Measurements from ENCODE around the gene TULP4. TPM values are rescaled to one million over a fixed set of nuclear protein-coding genes. Genes with fewer than 3 reads are reported as not detected.

Gene TULP4
- total RNA-seq, 1 experiment from 2014 or later = 64.6 TPM

GRCh38 chr6:158536891-158537798 lies 224.9 kb downstream of the TULP4 start:
- Histone ChIP-seq H3K4ac (ENCODE audit: low read depth, low read length) (no peak overlapping the region), H3K23me2 (ENCODE audit: insufficient read length, low read depth, low read length, poor library complexity, severe bottlenecking) (peaks cover 6% of the 10 kb centered on the region), H3K4me2 (ENCODE audit: insufficient read depth, insufficient read length, low read length) (peak overlapping the region; percentile 69), H4K91ac (ENCODE audit: insufficient read length, low read depth, low read length) (no peak overlapping the region), H3K23ac (ENCODE audit: insufficient read length, low read depth, low read length) (no peak overlapping the region), H2AK5ac (ENCODE audit: insufficient read length, low read length) (no peak overlapping the region), H3K27ac (ENCODE audit: insufficient read length, low read depth, low read length) (no peak overlapping the region), H2BK120ac (ENCODE audit: low read depth, low read length, poor library complexity, severe bottlenecking) (no peak overlapping the region), H2BK15ac (ENCODE audit: low read depth, low read length) (no peak overlapping the region), H2BK5ac (ENCODE audit: insufficient read length, low read length) (no peak overlapping the region), H3K9ac (ENCODE audit: extremely low read depth, insufficient read length, low read length) (peak overlapping the region; percentile 8), H3K14ac (ENCODE audit: insufficient read depth, low read length) (peak overlapping the region; percentile 95), H4K20me1 (ENCODE audit: control insufficient read depth, insufficient read depth, insufficient read length) (no peaks in the 10 kb centered on the region), H3K4me1 (ENCODE audit: insufficient read depth, low read length) (no peaks in the 10 kb centered on the region), H3K9me3 (ENCODE audit: control insufficient read depth, low read depth, low read length) (no peaks in the 10 kb centered on the region), H2BK20ac (ENCODE audit: low read depth, low read length, poor library complexity, severe bottlenecking) (no peak overlapping the region), H3K79me1 (ENCODE audit: insufficient read depth, low read depth, low read length, poor library complexity, severe bottlenecking) (no peaks in the 10 kb centered on the region), H2AFZ (ENCODE audit: low read length) (no peak overlapping the region), H3T11ph (ENCODE audit: low read length) (no peak overlapping the region), H3K27me3 (ENCODE audit: insufficient read depth, low read length) (no peaks in the 10 kb centered on the region), H3K56ac (ENCODE audit: insufficient read length, low read depth, low read length) (no peak overlapping the region), H3K79me2 (ENCODE audit: insufficient read depth, low read length) (no peaks in the 10 kb centered on the region), H4K8ac (replicated peaks; ENCODE audit: insufficient read length, low read depth, low read length) (no peak overlapping the region), H2BK12ac (ENCODE audit: insufficient read length, low read depth, low read length) (no peak overlapping the region), H3K18ac (ENCODE audit: insufficient read length, low read depth, low read length) (peak overlapping the region; percentile 81), H4K5ac (ENCODE audit: insufficient read length, low read depth, low read length) (no peak overlapping the region)
- H3K4me3 Mint-ChIP-seq = peak overlapping the region; percentile 75 to 86
- peaks cover 11 to 18% of the 10 kb centered on the region in 2 experiments for H3K4me1 Mint-ChIP-seq
- H3K36me3 Mint-ChIP-seq (ENCODE audit: insufficient read depth in 1 of 3, low read depth in 3 of 3) = peaks cover 0 to 20% (median 3%) of the 10 kb centered on the region in 3 experiments; a peak in 2 of 7 replicates
- WGBS (ENCODE audit: extremely low coverage, insufficient read length, low lambda C conversion rate) = no CpG with 5 or more reads among the region's 94 CpGs
- H3K9me3 Mint-ChIP-seq = no peaks in the 10 kb centered on the region
- peaks cover 16% of the 10 kb centered on the region for H3K27me3 Mint-ChIP-seq (ENCODE audit: low read depth)
- TF ChIP-seq, protein P1, sequence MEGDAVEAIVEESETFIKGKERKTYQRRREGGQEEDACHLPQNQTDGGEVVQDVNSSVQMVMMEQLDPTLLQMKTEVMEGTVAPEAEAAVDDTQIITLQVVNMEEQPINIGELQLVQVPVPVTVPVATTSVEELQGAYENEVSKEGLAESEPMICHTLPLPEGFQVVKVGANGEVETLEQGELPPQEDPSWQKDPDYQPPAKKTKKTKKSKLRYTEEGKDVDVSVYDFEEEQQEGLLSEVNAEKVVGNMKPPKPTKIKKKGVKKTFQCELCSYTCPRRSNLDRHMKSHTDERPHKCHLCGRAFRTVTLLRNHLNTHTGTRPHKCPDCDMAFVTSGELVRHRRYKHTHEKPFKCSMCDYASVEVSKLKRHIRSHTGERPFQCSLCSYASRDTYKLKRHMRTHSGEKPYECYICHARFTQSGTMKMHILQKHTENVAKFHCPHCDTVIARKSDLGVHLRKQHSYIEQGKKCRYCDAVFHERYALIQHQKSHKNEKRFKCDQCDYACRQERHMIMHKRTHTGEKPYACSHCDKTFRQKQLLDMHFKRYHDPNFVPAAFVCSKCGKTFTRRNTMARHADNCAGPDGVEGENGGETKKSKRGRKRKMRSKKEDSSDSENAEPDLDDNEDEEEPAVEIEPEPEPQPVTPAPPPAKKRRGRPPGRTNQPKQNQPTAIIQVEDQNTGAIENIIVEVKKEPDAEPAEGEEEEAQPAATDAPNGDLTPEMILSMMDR (conservative IDR thresholded peaks at IDR 0.05) = peak; percentile 15; the same call in 2 of the 3 replicates
- H3K27ac Mint-ChIP-seq = no peak overlapping the region; a peak in 1 of 7 replicates
- peak; percentile 79 for DNase-seq

All from H9 (cell line).